NCI-H748 treated with DMSO at 0.1 percent for 48 hours (cell line): ENCODE results near the gene EXOC3L4.

Experiments used
- DNase-seq: peaks from one replicate; lab custom pipeline; 2025; lab: John Stamatoyannopoulos, UW

The EXOC3L4 gene

GRCh38 chr14:103133210-103134140 lies 39.0 kb downstream of the EXOC3L4 start:
- DNase-seq = no peak

DNA sequence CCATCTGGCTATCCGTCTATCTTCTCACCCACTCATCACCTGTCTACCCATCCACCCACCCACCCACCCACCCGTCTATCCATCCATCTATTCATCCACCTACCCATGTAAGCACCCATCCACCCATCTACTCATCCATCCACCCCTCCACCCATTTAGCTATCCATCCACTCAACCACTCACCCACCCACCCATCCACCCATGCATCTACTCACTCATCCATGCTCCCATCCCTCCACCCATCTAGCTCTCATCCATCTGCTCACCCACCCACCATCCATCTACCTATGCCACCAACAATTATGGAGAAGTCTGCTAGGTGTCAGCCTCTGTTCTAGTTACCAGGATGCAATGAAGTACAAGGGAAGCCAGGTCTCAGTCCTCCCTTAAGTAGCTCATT lies 39.9 kb downstream of the EXOC3L4 start:
- no peak for DNase-seq

GRCh38 chr14:103134919-103135318 lies 40.4 kb downstream of the EXOC3L4 start:
- no peak for DNase-seq

DNA sequence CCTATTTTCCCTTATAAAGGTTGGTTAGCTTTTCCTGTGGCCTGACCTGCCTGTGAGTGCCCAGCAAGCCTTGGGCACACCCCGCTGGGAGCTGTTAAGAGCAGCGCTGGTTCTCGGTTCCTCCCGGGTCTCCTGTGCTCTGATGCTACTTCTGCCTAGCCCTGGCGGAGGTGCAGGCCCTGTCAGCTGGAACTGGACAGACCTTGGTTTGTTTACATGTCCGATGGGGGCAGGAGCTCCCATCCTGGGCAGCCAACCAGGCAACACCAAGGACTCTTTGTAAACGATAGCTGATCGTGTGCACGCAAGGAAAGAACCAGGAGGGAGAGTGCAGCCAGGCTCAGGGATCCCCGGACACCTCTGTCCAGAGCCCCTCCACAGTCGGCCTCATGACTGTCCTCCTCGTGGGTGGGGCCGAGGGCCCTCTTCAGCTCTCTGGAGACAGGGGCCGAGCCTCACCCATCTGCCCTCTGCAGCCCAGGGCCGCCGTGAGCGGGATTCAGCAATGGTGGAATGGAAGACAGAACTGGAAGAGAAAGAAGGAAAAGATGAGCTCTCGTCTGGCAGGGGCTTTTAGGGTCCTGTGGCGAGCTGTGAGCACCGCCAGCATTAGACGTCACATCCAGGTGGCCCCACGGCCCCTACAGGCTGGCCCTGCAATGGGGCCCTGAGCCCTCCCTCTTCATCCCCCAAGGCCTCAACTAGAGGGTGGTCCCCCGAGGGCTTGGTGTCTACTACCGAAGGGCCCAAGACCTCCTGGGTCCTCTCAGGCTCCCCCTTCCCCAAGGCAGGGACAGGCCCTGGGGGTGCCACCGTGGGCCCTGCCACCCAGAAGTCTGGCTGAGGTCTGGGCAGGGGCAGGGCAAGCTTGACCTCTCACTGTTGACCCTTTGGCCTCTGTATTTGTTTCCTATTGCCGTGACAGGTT lies 41.1 kb downstream of the EXOC3L4 start:
- DNase-seq = no peak

DNA sequence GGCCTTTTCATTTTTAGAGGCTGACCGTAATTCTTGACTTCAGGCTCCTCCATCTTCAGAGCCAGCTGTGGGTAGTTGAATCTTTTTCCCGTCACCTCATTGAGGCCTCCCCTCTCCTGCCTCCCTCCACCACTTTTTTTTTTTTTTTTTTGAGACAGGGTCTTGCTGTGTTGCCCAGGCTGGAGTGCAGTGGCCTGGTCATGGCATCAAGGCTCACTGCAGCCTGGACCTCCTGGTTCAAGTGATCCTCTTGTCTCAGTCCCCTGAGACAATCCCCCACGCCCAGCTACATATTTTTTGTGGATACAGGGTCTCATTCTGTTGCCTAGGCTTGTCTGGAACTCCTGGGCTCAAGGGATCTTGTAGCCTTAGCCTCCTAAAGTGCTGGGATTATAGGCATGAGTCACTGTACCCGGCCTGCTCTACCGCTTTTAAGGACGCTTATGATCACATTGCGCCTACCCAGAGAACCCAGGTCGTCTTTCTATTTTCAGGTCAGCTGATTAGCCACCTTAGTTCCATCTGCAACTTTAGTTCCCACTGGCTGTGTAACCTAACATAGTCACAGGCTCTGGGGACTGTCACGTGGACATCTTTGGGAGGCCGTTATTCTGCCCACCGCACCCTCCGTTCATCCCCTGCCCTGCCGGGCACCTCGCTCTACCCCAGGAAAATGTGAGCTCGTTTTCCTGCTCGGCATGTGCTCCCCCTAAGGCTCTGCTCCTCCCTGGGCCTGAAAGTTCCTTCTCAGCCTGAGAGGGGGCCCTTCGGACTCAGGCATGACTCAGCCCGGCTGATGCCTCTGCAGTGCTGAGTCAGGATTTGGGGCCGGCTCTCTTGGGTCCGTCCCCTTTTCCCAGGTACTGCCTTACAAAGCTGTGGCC lies 42.1 kb downstream of the EXOC3L4 start:
- no peak for DNase-seq

GRCh38 chr14:103137689-103138300 lies 43.3 kb downstream of the EXOC3L4 start:
- DNase-seq = no peak

DNA sequence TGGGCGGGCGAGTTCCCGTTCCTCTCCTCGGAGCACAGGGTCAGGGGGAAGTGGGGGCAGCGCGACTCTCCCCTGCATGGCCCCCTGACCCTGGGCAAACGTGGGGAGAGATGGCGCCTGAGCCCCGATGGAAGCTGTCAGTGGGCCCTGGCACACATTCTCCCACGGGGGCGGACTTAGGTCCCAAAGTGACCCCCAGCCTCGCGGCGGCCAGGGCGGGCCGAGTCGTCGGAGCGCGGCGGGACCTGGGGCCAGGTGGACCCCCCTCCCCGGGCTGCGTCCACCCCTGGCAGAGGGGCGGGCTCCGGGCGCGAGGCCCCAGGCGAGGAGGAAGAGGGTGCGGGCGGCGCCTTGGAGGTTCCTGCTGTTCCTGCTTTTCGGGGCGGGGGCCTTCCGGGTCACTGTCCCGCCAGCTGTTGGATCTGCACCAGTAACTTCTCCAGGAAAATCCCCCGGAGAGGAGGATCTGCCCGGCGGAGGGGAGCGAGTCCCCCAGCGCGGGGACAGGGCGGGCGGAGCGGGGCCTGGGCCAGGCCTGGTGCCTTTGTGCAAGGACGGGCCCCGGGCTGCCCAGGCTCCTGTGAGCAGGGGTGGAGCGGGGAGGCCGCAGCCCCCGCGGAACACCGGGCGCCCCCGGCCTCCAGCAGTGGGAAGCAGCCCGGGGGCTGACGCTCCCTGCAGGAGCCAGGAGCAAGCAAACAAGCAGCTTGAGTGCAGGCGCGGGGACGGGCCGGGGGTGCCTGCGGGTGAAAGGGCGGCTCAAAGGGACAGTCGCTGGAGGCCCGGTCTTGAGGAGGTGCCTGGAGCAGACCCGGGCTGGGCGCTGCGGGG lies 44.0 kb downstream of the EXOC3L4 start:
- no peak for DNase-seq

GRCh38 chr14:103139132-103140025 lies 44.9 kb downstream of the EXOC3L4 start:
- no peak for DNase-seq

- peak; percentile 73 for DNase-seq
These were observed 46.0 kb downstream of the EXOC3L4 start for GRCh38 chr14:103140316-103141109.

GRCh38 chr14:103141117-103141796 lies 46.7 kb downstream of the EXOC3L4 start:
- DNase-seq = peak; percentile 57

DNA sequence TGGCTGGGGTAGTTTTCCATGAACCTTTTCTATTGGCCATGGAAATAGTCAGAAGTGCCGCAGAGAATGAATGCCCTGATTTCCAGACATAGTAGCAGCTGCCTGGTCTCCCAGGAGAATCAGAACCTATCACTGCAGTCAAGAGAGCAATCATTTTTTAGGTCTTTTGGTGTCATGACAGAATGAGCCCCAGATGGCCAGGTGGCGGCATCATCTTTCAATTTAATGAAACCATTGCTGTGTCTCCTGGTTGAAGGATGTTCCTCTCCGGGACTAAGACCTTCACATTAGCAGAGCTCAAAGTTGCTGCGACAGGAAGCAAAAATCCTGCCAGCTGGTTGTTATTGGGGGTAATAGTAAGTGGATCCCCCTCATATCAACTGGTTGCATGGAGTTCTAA lies 47.5 kb downstream of the EXOC3L4 start:
- DNase-seq = no peak

DNA sequence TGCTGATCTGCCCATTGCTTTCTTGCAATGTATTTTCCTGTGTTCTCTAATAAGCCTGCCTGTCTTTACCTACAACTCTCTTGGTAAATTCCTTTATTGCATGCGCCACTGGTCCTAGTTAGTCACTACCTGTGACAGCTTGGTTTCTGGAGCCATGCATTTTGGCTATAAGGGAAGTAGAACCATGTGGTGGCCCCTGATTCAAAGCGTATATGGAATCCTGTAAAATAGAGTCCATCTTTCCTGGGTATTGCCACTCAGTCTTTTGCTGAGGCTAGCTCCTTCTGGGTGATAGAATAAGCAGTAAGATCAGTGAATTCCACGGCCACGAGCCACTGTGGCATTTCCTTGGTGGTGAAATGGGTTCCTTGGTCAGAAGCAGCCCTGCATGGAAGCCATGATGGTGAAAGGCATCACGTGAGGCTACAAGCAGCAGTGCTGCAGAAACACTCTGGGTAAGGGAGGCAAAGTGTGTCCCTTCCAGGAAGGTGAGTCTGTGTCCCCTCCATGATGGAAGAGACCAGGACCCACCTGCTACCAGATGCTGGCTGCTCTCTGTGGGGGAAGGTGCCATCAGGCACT lies 48.3 kb downstream of the EXOC3L4 start:
- DNase-seq = no peak

DNA sequence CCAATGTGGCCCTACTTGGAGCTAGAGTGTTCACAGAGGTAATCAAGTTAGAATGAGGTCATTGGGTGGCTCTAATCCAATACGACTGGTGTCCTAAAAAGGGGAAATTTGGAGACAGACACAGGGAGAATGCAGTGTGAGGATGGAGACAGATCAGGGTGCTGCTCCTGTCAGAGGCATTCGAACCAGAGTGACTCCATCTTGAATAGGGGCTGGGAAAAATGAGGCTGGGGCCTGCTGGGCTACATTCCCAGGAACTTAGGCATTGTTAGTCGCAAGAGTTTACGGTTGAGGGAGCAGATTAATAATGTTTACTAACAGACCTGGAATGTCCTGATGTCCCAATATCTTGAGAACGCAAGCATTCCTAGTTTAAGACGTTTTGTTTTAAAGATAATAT lies 49.0 kb downstream of the EXOC3L4 start:
- no peak for DNase-seq

GRCh38 chr14:103144085-103144484 lies 49.6 kb downstream of the EXOC3L4 start:
- DNase-seq = no peak

- DNase-seq = no peak
These were observed 51.7 kb downstream of the EXOC3L4 start for GRCh38 chr14:103146141-103146709.

- no peak for DNase-seq
These were observed 55.1 kb downstream of the EXOC3L4 start for GRCh38 chr14:103149351-103150237.
